DMS 273 (cell line): ENCODE results near the gene PTPRK.

Experiments used
- DNase-seq: peaks from one replicate; lab custom pipeline; 2025; ENCODE audit not compliant: unreplicated experiment; lab: John Stamatoyannopoulos, UW

The PTPRK gene

DNA sequence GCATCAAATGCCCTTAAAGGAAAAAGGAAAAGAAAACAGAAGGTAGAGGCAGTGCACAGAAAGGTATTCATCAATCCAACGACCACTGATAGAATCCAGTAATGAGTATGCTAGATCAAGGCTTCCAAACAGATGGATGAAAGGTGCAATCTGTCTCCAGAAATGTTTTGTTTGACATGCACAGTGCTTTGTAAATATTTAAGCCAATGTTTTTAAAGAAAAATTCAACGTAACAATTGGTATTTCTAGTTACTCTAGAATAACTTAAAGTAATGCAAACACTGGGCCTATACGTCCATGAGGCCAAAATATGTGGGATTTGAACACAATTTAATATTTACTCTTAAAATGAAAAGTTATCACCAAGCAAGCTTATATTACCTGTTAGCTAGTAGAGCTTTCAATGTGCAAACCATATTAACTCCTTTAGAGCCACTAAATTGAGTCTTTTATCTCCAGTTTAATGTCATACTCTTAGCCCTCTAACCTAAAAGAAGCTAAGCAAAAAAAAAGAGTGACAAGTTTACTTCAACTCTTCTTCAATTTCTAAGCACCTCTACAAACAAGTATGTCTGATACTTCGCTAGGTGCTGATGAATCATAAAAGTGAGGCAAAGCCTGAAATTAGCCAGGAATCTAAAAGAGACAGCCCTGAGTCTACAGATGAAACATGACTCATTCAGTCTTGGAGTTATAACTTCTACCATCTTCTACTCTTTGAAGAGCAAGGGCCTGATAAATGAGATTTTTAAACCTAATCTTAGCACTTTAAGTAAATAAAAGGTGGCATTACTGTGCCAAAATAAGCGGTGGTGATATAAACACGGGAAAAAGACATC, 169.8 kb downstream of the PTPRK start:
- DNase-seq: peak; percentile 15

GRCh38 chr6:128347123-128347522, 173.3 kb downstream of the PTPRK start:
- DNase-seq: no peak

DNA sequence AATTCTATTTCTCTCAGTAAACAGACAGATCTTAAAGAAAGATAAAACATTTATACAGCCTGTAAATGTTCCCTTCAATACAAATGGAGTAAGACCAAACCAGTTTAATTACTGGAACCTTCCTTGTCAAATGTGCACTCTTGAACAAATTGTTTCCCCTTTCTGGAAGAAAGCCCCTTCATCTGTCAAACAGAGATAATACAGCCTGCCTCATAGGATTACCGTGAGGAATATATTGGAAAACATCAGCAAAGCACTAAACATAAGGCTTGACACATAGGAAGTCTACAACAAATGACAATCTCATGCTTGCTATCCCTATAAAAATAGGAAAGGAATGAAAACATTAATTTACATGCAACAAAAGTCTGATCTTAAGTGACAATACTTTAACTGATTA, 173.8 kb downstream of the PTPRK start:
- DNase-seq: no peak

DNA sequence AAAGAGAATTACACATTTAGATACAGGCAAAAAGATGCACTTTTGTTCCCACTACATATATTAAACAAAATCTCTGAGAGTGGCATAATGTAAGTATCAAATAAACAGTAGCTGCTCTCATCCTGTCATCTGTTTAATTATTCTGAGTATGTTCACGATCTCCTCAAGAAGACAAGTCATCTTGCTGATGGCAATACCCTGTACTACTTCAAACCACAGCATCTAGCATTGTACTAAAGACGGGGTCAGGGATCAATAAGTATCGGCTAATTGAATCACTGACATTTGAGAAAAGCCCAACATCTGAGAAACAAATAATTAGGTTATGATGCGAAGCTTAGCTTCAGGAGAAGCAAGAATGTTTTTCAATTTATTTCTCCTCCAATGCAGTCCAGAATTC, 175.1 kb downstream of the PTPRK start:
- no peak for DNase-seq

DNA sequence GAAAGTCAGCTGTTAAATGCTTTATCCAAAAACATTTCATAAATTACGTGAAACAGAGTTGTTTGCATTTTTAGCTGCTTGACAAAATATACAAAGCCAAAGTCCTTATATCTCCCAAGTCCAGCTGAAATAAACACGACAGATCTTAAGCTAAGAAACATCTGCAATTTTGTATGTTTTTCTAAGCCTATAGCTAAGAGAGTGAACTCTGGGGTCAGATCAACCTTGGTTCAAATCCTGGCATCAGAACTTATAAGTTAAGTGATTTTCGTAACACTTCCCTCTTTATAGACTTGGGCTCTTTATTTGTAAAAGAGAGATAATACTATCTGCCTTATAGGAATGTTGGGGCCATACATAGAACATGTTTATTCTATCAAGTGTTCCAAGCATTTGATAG, 176.7 kb downstream of the PTPRK start:
- DNase-seq: no peak

DNA sequence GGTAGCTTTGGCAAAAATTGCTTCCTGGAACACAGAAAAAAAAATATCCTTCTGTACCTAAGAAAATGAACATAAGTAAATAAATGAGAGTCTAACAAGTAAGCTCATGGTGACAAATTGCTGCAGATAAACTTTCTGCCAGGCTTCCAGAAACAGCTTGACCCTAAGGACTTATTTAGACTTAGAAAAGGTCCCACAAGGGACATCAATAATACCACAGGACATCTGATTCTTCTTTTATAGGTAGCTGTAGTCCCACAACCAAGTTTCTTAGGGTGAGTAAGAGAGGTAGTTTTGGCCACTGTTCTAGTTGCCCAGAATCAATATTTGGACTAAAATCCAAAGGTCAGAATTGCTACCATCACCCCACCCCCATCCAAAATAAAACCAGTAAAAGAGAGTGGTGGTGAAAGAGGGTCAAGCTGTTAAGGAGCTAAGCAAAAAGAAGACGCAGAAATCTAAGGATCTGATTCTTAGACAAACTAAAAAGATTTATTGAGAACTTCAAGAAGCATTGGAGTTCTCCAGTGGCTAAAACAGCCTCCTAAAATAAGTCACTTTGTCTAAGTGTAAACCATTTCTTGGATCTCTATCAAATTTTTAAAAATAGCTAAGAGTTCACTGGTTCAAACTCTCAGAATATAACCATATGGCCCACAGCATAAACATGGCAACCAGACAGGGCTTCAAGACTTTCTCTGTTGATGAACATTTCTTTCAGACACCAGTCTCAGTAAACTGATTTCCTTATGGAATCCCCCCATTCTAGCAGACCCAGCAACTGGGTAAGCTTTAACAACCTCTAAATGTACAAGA, 180.6 kb downstream of the PTPRK start:
- DNase-seq: peak; percentile 67

- DNase-seq: no peak
Measured at GRCh38 chr6:128337619-128338018, 182.8 kb downstream of the PTPRK start.

- peak; percentile 39 for DNase-seq
Measured at GRCh38 chr6:128336436-128337095, 183.8 kb downstream of the PTPRK start.

DNA sequence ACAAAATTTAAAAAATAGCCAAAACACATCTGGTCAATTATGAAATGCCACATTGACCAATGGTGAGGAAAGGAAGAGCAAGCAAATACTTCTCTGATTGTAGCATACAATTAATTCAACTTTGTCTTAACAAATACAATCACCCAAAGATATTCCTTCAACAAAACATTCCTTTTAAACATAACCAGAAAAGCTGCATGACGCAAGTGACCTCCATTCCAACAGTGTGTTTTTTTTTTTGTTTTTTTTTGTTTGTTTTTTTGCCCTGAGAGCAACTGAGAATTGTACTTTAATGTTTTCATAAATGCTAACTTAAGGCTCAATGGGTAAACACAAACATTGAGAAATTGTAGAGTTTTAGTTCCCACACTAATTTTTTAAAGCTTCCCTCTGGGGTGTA, 184.4 kb downstream of the PTPRK start:
- DNase-seq: no peak

GRCh38 chr6:128333581-128334223, 186.7 kb downstream of the PTPRK start:
- DNase-seq: no peak

DNA sequence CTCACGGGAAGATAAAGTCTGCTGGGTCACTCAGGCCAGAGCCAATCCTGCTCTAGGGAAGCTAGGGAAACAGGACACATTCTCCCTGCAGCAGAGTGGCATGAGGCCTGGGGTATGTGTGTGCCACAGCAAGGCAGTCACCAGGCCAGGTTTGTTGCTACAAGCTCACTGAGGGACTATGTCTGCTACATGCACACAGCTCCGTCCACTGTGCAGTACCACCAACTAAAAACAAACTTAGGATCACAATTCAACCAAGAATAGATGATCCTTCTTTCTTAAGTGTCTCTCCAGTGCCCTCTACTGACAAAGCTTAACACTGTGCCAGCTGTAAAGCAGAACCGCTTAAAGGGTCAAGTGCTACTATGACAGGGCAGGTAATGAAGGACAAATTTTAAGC, 192.5 kb downstream of the PTPRK start:
- DNase-seq: peak; percentile 58

DNA sequence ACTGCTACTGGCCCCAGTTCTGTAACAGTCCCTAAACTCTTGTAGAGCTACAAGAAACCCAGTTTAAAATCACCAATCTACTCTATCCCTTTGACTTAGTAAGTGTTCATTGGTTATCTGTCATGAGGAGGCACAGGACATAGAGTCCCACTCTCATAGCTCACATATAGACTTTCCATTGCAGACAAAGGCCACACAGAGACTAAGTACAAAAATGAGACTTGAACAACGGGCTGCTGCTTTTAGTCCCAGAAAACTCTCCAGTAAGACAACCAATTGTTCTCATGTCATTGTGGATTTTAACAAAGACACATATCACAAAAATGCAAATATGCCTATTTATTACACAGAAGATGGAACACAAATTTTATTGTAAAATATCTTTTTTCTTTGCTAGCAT, 197.4 kb downstream of the PTPRK start:
- no peak for DNase-seq

DNA sequence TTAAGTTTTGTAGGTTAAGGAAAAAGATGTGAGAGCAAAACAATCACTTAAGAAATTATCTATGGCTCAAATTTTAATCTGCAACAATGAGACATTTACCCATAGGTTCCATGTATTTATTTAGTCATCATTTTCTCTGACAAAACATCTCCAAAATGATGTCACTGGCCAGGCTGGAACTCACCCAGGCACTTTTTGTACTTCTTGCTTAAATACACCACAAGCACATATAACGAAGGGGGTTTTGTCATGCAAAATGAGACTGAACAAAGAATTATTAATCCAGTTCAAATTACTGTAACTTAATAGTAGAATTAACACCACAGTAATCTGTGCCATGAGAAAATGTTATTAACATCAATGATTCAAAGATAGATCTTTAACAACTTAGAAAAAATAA, 200.5 kb downstream of the PTPRK start:
- DNase-seq: no peak

DNA sequence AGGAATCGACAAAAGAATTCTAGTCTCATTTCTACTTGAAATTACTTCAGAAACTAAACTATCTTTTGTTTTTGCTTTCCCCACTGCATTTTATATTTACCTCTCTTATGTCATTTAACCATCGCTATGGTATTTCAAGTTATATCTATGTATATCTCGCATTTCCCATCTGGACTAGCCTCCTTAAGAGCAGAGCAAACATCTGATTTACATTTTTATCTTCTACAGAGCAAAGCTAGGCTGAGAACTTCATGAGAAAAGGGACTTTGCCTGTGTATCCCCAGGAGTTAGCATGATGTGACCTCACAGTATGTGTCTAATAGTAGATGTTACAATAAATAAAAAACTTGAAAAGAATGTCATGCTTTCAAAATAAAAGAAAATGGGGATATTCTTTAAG, 201.2 kb downstream of the PTPRK start:
- no peak for DNase-seq

DNA sequence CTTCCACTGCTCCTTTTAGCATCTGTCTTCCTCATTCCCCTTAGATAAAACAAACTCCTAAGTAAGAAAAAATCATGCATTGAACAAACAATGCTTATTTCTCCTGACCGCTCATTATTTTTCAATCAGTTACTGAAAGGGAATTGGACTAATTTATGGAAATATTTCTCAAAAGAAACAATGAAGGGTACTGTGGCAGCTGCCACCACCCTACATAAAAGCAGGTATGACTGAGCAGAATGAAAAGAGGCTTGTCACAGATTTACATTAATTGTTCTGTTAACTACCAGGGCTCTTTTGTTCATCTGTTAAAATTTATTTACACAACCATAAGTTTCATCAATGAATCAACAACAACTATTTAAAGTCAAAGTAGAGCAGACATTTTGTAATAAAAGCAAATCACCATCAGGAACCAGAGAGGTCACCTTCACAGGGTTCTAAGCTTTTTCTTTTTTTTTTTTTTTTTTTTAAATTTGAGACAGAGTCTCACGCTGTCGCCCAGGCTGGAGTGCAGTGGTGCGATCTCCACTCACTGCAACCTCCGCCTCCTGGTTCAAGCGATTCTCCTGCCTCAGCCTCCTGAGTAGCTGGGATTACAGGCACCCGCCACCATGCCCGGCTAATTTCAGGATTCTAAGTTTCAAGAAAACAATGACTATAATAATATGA, 204.0 kb downstream of the PTPRK start:
- no peak for DNase-seq

DNA sequence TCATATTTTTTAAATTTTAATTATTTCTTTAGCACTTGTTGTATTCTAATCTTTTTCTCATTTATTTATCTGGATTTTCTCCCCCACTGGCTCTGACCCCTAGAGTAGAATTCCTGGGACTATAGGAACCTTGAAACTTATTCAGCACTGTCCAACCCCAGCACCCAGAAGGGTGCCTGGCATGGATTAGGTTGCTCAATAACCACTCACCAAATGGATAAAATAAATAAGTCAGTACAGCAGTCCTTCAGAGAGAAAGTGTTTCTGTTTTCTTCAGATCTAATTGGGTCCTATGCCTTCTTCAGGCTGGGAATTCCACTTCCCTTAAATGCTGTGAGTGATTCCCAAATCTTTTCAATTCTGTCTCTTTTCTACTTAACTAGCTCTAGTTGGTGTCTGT, 206.2 kb downstream of the PTPRK start:
- DNase-seq: no peak

GRCh38 chr6:128311944-128312570, 208.3 kb downstream of the PTPRK start:
- DNase-seq: no peak

DNA sequence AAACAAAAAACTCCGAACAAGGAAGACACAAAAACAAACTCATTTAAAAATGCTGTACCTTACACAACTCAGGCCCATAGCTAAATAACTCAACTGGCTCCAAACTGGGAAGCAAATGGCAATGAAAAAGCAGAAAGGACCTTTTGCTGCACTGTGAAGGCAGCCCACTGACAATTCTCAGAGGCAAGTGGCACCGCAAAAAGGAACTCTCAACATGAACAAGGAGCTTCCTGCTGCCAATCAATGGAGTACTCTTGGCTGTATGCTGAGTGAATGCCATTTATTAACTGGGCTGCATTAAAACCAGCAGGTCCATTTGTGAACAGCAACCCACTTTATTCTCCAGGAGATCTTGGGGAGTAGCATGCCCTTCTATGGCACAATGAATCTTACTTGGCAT, 209.9 kb downstream of the PTPRK start:
- no peak for DNase-seq

DNA sequence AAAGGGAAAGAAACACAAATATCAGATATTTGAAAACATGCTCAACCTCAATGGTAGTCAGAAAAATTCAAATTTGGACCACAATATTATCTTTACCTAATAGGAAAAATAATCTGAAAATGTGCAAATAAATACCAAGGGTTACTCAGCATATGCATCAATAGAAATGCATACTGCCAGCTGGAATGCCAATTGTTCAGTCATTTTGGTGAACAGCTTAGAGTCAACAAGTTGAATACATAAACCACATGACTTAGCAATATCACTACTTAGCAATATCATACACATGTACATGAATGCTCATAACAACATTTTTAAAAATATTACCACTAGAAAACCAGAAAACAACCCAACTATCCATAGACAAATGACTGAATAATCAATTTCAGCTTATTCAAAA, 212.7 kb downstream of the PTPRK start:
- no peak for DNase-seq

DNA sequence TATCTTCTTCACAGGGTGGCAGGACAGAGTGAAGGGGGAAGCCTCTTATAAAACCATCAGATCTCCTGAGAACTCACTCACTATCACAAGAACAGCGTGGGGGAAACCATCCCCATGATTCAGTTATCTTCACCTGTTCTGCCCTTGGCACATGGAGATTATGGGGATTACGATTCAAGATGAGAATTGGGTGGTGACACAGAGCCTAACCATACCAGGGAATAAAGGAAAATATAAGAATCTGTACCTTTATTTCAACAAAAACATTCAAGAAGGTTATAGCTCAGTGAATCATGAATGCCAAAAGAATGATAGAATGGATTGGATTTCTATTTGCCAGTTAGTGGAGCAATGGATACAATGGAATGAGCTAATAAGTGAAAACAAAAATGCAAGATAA, 214.4 kb downstream of the PTPRK start:
- no peak for DNase-seq
